ENCODE results near the gene CAPN8. TPM values are rescaled to one million over a fixed set of nuclear protein-coding genes. Genes with fewer than 3 reads are reported as not detected.

Gene CAPN8
- total RNA-seq (2014; rRNA removed; shearing (Covaris generic); ENCODE audit: low replicate concordance): 0.14 TPM in 1 of 2 replicates, not detected in the other

- DNase-seq (ENCODE audit: low read depth): no peak
- in situ Hi-C loops (cut with HindIII; ENCODE audit: low pct_unique_long_range_greater_than_20kb, low sequenced_read_pairs): no loop called here
These were observed at the start of gene CAPN8 for GRCh38 chr1:223665592-223666312. Gene CAPN8 (minus strand): TSS chr1:223665701. CDS start chr1:223665646, 55 bp downstream.

- in situ Hi-C loops (cut with HindIII; ENCODE audit: low pct_unique_long_range_greater_than_20kb, low sequenced_read_pairs): no loop called here
- DNase-seq (ENCODE audit: low read depth): peak; percentile 89
These were observed 49.5 kb upstream of the CAPN8 start for GRCh38 chr1:223714849-223715603.

GRCh38 chr1:223714421-223714724 lies 48.9 kb upstream of the CAPN8 start:
- in situ Hi-C loops (cut with HindIII; ENCODE audit: low pct_unique_long_range_greater_than_20kb, low sequenced_read_pairs): no loop called here
- no peak for DNase-seq (ENCODE audit: low read depth)

- DNase-seq (ENCODE audit: low read depth): no peak
- in situ Hi-C loops (cut with HindIII; ENCODE audit: low pct_unique_long_range_greater_than_20kb, low sequenced_read_pairs): no loop called here
These were observed 48.3 kb upstream of the CAPN8 start for GRCh38 chr1:223713546-223714420.

- DNase-seq (ENCODE audit: low read depth): no peak
- in situ Hi-C loops (cut with HindIII; ENCODE audit: low pct_unique_long_range_greater_than_20kb, low sequenced_read_pairs): no loop called here
These were observed 47.5 kb upstream of the CAPN8 start for GRCh38 chr1:223712850-223713474.

- in situ Hi-C loops (cut with HindIII; ENCODE audit: low pct_unique_long_range_greater_than_20kb, low sequenced_read_pairs): no loop called here
- peak; percentile 84 for DNase-seq (ENCODE audit: low read depth)
These were observed 46.8 kb upstream of the CAPN8 start, which contains the start of gene CAPN2 for GRCh38 chr1:223712194-223712849. Gene CAPN2 (plus strand): TSS chr1:223712539. CDS start chr1:223712641, 102 bp downstream.

- no peak for DNase-seq (ENCODE audit: low read depth)
- in situ Hi-C loops (cut with HindIII; ENCODE audit: low pct_unique_long_range_greater_than_20kb, low sequenced_read_pairs): no loop called here
These were observed 46.3 kb upstream of the CAPN8 start for GRCh38 chr1:223711747-223712193.

- no peak for DNase-seq (ENCODE audit: low read depth)
- in situ Hi-C loops (cut with HindIII; ENCODE audit: low pct_unique_long_range_greater_than_20kb, low sequenced_read_pairs): no loop called here
These were observed 45.7 kb upstream of the CAPN8 start for GRCh38 chr1:223711173-223711572.

GRCh38 chr1:223710179-223711133 lies 45.0 kb upstream of the CAPN8 start:
- in situ Hi-C loops (cut with HindIII; ENCODE audit: low pct_unique_long_range_greater_than_20kb, low sequenced_read_pairs): no loop called here
- DNase-seq (ENCODE audit: low read depth): no peak

GRCh38 chr1:223709598-223709997 lies 44.1 kb upstream of the CAPN8 start:
- in situ Hi-C loops (cut with HindIII; ENCODE audit: low pct_unique_long_range_greater_than_20kb, low sequenced_read_pairs): no loop called here
- no peak for DNase-seq (ENCODE audit: low read depth)

- in situ Hi-C loops (cut with HindIII; ENCODE audit: low pct_unique_long_range_greater_than_20kb, low sequenced_read_pairs): no loop called here
These were observed 43.3 kb upstream of the CAPN8 start for GRCh38 chr1:223708651-223709268.

GRCh38 chr1:223708001-223708359 lies 42.5 kb upstream of the CAPN8 start:
- no peak for DNase-seq (ENCODE audit: low read depth)
- in situ Hi-C loops (cut with HindIII; ENCODE audit: low pct_unique_long_range_greater_than_20kb, low sequenced_read_pairs): no loop called here

More at GRCh38 chr1:223708651-223709268, 43.3 kb upstream of the CAPN8 start:
- no peak for DNase-seq (ENCODE audit: low read depth)

GRCh38 chr1:223707256-223708000 lies 41.9 kb upstream of the CAPN8 start:
- in situ Hi-C loops (cut with HindIII; ENCODE audit: low pct_unique_long_range_greater_than_20kb, low sequenced_read_pairs): no loop called here
- DNase-seq (ENCODE audit: low read depth): peak; percentile 97

- DNase-seq (ENCODE audit: low read depth): peak; percentile 85
- in situ Hi-C loops (cut with HindIII; ENCODE audit: low pct_unique_long_range_greater_than_20kb, low sequenced_read_pairs): no loop called here
These were observed 40.8 kb upstream of the CAPN8 start for GRCh38 chr1:223706077-223706973.

Measured in Caki2 (cell line).